ENCODE data around the gene SPG7.

The SPG7 gene

GRCh38 chr16:89485701-89486246, 22.4 kb upstream of the SPG7 start:
- peak; percentile 15 for DNase-seq (ENCODE audit: low spot score)

- peak; percentile 91 for DNase-seq (ENCODE audit: low spot score)
These were observed 18.9 kb upstream of the SPG7 start for GRCh38 chr16:89489040-89489897.

- no peak for DNase-seq (ENCODE audit: low spot score)
These were observed 18.2 kb upstream of the SPG7 start for GRCh38 chr16:89489898-89490438.

DNA sequence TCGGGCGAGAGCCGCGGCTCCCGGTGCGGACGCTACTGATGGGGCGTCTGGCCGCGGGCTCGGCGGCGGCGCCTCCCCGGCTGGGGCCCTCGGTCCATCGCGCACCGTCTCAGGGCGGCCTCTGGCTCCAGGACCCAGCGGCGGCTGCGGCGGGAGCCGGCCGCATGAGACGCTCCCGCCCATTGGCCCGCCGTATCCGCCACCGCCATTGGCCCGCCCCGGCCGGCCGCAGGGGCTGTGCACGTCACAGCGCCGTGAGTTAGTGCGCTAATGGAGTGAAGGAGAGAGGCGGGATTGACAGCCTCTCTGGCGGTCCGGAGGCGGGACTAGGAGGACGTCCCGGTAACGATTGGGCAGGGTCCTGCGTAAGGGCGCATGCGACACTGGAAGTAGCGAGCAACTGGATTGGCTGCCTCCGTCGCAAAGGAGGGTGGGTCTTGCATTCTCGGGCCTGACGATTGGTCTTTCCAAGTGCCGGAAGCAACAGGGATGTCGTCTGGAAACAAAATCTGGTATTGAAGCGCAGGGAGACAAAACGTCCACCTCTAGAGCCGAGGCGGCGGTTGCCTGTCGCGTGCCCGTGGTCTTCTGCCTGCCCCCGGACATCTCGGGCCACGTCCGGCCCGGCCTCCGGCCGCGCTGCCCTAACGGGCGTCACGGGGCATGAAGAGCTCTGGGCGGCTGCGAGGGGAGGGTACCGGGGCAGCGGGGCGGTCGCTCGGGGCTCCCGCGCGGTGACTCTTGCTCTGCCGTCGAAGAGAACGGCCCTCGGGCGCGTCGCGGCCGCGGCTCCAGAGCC, 17.6 kb upstream of the SPG7 start, which contains the start of gene ANKRD11:
Gene ANKRD11 (minus strand): TSS at position 123 of the 799 bp plus-strand sequence. CDS start 173,542 bp downstream, outside the sequence.
- peak; percentile 100 for DNase-seq (ENCODE audit: low spot score)

DNA sequence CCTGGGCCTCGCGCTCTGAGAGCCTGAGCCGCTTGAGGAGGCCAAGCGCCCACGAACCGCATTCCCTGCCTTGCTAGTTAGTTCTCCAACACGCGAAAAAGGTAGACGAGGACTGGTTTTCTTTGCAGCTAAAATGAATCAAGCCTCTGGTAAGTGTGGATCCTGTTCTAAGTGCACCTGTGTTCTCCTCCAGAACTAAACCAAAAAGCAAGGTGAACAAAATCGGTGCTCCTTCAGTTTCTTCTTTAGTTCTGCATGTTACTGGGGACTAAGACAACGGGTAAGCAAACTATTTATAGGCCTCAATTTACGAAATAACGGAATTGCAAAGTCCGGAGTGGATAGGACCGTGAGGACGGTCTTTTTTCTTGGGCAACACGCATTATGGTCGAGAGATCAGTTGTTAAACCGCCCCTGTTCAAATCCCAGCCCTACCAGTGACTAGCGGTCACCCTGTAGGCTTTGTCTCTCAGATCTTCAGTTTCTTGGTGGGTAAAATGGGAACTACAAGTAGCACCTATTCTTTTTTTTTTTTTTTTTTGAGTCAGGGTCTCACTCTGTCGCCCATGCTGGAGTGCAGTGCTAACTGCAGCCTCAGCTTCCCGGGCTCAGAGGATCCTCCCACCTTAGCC, 16.8 kb upstream of the SPG7 start:
- DNase-seq (ENCODE audit: low spot score), result no peak

DNA sequence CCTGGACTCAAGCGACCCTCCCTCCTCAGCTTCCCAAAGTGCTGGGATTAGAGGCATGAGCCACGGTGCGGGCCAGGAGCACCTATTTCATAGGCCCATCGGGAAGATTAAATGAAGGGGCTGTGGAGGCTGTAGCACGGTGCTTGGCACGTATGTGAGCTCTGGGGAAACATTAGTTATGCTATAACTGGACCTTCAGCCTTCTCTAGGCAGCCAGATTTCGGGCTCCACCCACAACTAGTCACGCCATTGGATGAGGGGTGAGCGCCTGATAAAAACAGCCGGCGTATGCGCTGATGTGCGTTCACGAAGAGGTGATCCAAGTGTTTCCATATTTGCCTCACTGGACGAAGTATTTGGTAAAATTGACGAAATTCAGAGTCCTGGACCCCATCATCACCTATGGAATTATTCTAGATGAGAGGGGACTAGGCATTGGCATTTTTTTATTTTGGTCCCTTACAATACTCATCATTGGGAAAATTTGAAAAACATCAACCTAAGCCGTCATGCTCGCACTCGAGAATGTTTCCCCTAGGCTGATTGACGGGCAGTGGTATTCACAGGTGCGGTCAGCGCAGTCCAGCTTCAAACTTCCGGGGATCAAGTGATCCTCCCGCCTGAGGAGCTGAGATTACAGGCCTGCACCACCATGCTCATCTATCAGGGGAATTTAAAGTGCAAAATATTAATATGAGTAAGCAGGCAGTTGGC, 16.1 kb upstream of the SPG7 start:
- no peak for DNase-seq (ENCODE audit: low spot score)

DNA sequence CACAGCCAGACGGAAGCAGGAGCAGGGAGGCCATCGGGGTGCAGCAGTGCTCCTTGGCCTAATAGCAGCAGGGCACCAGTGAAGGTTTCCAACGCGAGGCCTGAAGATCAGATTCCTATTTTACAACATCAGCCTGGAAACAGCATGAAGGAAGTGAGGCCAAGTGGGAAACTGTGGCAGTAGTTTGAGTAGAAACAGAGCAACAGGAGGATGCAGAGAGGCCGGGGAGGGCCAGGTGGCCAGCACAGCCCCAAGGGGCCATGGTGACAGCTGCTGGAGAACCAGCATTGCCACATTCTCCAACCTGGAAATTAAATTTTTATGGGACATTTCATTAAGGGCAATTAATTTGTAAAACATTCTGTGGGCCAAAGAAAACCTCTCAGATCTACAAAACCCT, 14.4 kb upstream of the SPG7 start:
- DNase-seq (ENCODE audit: low spot score), result no peak

GRCh38 chr16:89495121-89495520, 13.1 kb upstream of the SPG7 start:
- DNase-seq (ENCODE audit: low spot score), result no peak

- no peak for DNase-seq (ENCODE audit: low spot score)
These were observed 9.4 kb upstream of the SPG7 start for GRCh38 chr16:89498839-89499238.

GRCh38 chr16:89499767-89500166, 8.4 kb upstream of the SPG7 start:
- DNase-seq (ENCODE audit: low spot score), result no peak

GRCh38 chr16:89502081-89502843, 5.9 kb upstream of the SPG7 start:
- DNase-seq (ENCODE audit: low spot score), result no peak

DNA sequence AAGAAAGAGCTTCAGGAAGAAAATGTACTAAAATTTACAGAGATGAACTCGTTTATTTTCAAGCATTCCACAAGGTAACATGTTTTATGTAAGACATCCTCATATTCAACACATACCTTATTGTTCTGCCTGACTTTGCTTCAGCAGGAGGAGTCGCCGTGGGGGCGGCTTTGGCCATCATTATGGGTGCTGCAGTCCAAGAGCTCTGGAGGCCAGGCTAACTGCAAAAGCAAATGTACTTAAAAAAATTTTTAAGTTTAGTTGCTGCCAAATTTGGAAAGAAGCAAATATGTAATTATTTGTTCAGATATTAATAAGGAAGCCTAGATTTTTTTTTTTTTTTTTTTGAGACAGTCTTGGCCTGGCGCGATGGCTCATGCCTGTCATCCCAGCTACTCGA, 4.1 kb upstream of the SPG7 start:
- no peak for DNase-seq (ENCODE audit: low spot score)

GRCh38 chr16:89505204-89506112, 2.7 kb upstream of the SPG7 start:
- peak; percentile 94 for DNase-seq (ENCODE audit: low spot score)

- DNase-seq (ENCODE audit: low spot score), result no peak
These were observed 2.1 kb upstream of the SPG7 start for GRCh38 chr16:89506113-89506504.

GRCh38 chr16:89506791-89507191, 1.4 kb upstream of the SPG7 start:
- peak; percentile 25 for DNase-seq (ENCODE audit: low spot score)

- no peak for DNase-seq (ENCODE audit: low spot score)
These were observed 879 bp upstream of the SPG7 start for GRCh38 chr16:89507214-89507833.

DNA sequence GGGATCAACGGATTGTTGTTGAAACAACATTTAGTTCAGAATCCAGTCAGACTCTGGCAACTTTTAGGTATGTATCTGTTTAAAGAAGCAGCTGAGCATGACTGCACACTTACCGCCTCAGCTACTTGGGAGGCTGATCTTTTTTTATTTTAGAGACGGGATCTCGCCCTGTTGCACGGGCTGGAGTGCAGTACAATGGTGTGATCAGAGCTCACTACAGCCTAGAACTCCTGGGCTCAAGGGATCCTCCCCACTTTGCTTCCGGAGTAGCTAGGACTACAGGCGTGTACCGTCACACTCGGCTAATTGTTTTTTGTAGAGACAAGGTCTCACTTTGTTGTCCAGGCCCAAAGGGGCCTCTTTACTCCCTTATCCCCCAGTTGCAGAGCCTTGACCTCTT, 2.3 kb downstream of the SPG7 start:
- no peak for DNase-seq (ENCODE audit: low spot score)

- no peak for DNase-seq (ENCODE audit: low spot score)
These were observed 3.2 kb downstream of the SPG7 start for GRCh38 chr16:89511374-89511773.

DNA sequence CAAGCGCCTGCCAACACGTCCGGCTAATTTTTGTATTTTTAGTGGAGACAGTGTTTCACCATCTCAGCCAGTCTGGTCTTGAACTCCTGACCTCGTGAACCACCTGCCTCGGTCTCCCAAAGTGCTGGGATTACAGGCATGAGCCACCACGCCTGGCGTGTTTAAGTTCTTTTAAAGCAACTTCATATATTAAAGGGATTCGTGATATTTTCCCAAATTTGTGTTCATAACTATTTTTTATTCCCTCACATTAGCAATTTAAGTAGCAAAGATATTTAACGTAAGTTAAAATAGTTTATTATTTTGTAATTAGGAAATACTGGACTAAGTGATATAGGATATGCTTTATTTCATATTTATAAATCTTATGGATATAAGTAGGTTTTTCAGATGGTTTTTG, 4.2 kb downstream of the SPG7 start:
- DNase-seq (ENCODE audit: low spot score), result no peak
